GM18511 (cell line): ENCODE measurements around the gene TXNDC15.
"Not testable (repeated sequence)": the region's sequence is repeated elsewhere in the genome, so short reads cannot be mapped to it uniquely, and the experiment has no call there.

Experiments
- ATAC-seq: cut with Tn5 transposase; IDR thresholded peaks from one replicate; pipeline ENCODE4 v1.9.1; 2021; ENCODE audit warnings: mild to moderate bottlenecking, moderate library complexity; ENCODE audit not compliant: unreplicated experiment

TXNDC15 gene

DNA sequence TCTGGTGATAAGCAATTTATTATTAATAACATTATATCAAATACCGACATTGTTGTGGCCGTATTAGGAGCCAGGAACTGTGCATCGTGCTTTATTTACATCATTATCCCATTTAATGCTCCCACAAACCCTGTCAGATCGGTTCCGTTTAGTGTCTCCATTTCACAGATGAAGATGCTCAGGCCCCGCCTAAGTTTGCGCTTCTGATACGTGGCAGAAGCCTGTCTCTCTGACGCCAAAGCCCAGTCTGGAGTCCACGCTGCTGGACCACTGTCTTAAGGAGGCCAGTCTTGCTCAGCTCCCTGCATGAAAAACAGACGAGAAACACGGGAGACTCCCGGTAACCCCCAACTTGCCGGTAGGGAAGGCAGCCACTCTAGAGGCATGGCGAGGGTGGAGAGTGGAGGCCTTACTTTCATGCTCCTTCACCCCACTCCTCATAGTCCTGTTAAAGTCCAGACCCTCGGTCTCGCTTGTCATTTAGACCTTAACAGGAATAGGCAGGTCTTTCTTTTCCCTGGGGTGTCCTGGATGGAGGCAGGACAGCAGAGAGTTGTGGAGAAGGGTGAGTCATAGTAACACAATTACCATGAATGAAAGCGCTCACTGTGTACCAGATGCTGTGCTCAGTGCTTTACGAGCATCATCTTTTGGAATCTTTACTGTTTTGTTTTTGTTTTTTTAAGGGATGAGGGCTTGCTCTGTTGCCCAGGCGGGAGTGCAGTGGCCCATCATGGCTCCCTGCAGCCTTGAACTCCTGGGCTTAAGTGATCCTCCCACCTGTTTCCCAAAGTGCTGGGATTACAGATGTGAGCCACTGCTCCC, 872 bp downstream of the TXNDC15 start:
- peak; percentile 40 for ATAC-seq

DNA sequence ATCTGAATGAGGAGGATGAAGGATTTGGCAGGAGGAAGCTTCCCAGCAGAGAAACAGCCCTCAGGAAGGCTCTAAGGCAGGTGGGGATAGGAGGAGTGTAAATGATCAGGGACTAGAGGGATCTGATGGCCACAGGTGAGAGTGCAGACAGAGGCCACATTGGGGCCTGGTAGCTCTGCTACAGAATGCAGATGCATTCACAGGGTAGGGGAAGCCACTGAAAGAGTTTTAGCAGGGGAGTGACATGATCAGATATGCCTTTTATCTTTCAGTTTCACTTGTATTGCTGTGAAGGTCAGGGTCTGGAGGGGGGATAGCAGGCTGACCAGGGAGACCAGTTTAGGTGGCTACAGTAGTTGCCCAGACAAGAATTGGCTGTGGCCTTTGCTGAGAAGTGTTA, 3.0 kb downstream of the TXNDC15 start:
- peak; percentile 47 for ATAC-seq

DNA sequence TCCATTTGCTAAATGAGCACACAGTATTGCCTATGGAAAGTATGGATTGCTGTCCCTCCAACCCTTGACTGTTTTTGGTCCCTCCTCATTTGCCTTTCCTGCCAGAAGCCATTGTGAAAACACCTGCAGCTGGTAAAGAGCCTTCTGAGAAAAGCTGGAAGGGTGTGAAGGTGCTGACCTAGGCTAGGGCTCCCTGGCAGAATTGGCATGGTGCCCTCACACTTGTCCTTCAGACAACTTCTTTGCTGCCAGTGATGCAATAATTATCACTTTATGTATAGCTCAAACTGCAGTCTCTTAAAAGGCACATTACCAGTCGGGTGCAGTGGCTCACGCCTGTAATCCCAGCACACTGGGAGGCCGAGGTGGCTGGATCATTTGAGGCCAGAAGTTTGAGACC, 4.2 kb downstream of the TXNDC15 start:
- no peak for ATAC-seq

DNA sequence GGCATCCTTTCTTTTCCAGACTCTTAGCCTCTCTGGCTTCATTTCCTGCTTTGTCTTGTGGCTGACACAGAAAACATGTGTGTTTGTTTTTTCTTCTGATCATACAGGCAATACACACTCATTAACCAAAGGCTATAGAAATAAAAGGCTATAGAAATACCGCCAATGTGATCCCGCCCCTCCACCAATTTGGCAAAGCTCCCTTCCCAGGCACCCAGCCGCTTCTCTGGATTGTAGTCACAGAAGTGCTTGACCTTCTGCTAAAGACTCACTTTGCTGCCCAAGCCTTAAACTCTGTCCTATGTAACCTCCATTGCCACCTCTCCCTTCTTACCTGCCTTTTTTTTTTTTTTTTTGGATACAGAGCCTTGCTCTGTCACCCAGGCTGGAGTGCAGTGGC, 5.3 kb downstream of the TXNDC15 start:
- no peak for ATAC-seq

DNA sequence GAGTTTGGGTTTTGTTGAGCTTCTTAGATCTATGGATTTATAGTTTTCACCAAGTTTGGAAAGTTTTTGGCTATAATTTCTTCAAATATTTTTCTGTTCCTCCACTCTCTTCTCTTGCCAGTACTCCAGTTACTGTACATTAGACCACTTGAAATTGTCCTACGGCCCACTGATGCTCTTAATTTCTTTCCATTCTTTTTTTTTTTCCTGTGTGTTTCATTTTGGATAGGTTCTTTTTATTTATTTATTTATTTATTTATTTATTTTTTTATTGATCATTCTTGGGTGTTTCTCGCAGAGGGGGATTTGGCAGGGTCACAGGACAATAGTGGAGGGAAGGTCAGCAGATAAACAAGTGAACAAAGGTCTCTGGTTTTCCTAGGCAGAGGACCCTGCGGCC, 6.8 kb downstream of the TXNDC15 start:
- not testable (repeated sequence) for ATAC-seq

DNA sequence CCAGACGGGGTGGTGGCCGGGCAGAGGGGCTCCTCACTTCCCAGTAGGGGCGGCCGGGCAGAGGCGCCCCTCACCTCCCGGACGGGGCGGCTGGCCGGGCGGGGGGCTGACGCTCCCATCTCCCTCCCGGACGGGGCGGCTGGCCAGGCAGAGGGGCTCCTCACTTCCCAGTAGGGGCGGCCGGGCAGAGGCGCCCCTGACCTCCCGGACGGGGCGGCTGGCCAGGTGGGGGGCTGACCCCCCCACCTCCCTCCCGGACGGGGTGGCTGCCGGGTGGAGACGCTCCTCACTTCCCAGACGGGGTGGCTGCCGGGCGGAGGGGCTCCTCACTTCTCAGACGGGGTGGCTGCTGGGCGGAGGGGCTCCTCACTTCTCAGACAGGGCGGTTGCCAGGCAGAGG, 7.5 kb downstream of the TXNDC15 start:
- ATAC-seq: not testable (repeated sequence)

DNA sequence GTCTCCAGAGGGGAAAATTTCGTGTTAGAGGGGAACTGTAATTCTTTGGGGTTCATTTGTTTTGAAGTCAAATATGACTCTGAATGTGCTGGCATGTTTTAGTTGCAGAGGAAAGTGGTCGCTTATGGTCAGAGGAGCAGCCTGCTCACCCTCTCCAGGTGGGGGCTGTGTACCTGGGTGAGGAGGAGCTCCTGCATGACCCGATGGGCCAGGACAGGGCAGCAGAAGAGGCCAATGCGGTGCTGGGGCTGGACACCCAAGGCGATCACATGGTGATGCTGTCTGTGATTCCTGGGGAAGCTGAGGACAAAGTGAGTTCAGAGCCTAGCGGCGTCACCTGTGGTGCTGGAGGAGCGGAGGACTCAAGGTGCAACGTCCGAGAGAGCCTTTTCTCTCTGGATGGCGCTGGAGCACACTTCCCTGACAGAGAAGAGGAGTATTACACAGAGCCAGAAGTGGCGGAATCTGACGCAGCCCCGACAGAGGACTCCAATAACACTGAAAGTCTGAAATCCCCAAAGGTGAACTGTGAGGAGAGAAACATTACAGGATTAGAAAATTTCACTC, 13.5 kb downstream of the TXNDC15 start:
- no peak for ATAC-seq

DNA sequence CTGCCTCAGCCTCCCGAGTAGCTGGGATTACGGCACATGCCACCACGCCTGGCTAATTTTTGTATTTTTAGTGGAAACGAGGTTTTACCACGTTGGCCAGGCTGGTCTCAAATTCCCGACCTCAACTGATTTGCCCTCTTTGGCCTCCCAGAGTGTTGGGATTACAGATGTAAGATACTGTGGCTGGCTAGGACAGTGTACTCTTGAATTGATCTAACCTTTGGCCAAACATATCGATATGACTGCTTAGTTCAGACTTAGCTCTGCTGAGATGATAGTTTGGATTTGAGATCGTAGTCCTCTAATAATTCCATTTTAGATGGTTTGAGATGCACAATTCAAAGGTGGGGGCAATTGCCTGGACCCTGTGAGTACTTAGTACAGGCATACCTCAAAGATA, 15.2 kb downstream of the TXNDC15 start:
- no peak for ATAC-seq

DNA sequence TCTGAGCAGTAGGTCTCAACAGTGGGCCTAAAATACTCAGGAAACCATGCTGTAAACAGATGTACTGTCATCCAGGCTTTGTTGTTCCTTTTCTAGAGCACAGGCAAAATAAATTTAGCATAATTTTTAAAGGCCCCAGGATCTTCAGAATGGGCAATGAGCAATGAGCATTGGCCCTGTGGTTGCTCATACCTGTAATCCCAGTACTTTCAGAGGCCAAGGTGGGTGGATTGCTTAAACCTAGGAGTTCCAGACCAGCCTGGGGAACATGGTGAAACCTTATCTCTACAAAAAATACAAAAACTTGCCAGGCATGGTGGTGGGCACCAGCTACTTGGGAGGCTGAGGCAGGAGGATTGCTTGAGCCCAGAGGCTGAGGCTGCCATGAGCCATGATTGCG, 17.3 kb downstream of the TXNDC15 start:
- no peak for ATAC-seq

DNA sequence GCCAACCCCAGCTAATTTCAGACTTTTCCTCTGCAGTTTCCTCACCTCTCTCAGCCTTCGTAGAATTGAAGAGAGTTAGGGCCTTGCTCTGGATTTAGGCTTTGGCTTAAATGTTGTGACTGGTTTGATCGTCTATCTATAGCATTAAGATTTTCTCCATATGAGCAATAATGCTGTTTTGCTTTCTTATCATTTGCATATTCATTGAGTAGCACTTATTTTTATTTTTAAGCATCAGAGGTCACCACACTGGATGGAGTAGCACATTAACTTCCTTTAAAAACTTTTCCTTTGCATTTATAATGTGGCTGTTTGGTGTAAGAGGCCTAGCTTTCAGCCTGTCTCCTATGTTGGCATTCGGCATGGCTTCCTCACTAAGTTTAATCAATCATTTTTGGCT, 18.1 kb downstream of the TXNDC15 start:
- ATAC-seq: no peak

DNA sequence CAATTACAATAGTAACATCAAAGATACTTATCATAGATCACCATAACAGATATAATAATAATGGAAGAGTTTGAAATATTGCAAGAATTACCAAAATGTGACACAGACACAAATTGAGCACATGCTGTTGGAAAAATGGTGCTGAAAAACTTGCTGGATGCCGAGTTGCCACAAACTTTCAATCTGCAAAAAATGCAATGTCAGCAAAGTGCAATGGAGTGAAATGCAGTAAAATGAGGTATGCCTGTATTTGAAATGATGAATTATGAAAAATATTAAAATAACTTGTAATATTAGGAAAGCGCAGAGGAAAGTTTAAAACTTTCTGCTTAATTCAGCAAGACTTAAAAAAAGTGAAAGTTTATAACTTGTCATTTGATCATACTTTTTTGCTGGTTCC, 18.8 kb downstream of the TXNDC15 start:
- ATAC-seq: no peak

DNA sequence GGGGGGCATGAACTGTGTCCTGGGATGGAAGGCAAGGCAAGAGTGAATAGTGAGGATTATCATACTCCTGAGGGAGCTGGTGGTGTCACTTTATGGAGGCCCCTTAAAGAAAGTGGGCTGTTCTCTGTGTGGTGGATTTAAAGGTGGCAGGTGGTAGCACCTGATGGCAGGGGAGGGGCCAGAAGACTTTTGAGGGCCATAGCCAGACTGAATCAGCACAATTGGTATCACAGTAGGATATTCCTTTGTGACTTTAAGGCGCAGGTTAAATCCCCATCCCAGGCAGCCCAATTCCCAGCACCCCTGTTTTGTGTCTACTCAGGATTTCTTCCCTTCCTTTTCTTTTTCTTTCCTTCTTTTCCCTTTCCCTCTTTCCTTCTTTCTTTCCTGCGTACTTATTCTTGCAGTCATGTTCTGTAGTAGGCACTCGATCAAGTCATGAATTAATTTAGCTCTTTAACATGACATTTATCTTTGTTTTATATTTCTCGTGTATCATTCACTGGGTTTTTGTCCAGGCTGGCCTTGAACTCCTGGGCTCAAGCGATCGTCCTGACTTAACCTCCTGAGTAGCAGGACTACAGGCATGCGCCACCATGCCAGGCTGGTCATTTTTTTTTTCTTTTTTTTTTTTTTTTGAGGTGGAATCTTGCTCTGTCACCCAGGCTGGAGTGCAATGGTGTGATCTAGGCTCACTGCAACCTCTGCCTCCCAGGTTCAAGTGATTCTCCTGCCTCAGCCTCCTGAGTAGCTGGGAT, 19.8 kb downstream of the TXNDC15 start:
- ATAC-seq: no peak

DNA sequence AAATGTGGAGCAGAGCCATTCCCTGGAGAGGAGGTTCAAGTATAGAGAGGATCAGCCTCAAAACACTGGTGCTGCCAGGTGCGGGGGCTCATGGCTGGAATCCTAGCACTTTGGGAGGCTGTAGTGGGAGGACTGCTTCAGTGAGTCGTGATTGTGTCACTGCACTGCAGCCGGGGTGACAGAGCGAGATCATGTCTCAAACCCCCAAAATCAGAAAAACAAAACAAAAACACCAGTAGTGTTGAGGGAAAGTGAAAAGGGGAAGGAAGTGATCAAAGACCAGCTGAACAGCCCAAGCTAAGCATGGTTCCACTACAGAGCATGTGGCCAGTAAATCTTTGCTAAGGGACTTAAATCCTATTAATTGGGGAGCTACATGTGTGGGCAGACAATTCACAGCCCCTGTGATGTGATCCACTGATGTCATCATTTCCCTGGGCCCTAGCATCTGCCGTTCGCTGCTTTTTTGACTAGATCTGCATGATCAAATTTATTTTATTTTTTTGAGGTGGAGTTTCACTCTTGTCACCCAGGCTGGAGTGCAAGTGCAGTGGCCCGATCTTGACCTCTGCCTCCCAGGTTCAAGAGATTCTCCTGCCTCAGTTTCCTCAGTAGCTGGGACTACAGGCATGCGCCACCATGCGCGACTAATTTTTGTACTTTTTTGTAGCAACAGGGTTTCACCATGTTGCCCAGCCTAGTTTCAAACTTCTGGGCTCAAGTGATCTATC, 28.1 kb downstream of the TXNDC15 start:
- ATAC-seq: peak; percentile 24

DNA sequence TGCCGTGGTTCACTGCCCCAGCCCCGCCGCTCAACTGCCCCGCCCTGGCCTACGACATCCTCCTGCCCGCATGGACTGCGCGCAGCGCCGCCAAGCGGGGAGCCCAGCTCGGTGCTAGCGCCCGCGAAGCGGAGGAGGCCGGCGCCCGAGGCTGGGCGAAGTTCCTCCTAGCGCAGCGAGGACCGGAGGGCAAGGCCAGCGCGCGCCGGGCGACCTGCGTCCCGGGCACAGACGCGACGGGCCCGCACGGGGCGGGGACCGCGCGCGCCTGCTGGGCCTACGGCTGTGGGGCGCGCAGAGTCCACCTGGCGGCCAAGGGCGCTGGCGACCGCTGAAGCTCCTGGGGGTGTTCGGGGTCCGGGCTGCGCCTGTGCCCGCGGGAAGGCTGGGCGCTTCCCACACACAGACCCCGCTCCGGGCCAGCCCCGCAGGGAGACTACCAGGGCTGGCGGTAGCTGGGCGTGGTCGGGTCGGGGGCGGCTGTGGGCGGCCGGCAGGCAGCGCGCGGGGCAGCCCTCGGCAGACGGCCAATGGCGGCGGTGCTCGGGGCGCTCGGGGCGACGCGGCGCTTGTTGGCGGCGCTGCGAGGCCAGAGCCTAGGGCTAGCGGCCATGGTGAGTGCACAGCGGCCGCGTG, 30.6 kb downstream of the TXNDC15 start, which contains the start of gene PCBD2:
PCBD2 (plus strand) TSS at position 522 of the 636 bp plus-strand sequence; CDS start at position 531, 9 bp downstream.
- peak; percentile 83 for ATAC-seq

DNA sequence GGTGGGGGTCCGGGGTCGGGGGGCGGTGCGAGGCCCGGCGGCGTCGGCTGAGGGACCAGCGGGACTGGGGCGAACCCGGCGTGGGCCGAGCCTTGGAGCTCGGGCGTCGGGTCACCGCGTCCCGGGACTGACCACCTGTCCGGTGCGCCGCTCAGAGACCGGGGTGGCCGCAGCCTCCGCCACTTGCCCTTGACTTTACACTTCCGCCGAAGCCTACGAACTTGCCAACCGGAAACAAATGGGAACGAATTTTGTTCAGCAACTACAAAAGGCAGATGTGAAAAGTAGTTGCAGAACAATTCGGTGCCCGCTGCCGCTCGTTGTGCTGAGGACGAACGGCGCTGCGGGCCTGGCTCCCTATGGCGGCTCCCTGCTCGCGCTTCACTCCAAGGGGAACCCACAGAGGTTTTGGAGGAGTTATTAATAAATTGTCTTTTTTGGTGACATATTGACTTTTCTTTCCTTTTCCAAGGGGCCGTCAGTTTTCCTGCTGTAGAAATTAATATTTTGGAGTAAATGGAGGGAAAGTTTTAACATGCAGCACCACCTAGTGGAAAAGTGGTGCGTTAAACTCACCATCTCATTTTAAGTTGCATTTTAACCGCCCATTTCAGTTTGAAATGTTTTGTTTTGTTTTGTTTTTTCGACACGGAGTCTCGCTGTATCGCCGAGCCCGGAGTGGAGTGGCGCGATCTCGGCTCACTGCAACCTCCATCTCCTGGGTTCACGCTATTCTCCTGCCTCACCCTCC, 31.2 kb downstream of the TXNDC15 start:
- peak; percentile 30 for ATAC-seq

DNA sequence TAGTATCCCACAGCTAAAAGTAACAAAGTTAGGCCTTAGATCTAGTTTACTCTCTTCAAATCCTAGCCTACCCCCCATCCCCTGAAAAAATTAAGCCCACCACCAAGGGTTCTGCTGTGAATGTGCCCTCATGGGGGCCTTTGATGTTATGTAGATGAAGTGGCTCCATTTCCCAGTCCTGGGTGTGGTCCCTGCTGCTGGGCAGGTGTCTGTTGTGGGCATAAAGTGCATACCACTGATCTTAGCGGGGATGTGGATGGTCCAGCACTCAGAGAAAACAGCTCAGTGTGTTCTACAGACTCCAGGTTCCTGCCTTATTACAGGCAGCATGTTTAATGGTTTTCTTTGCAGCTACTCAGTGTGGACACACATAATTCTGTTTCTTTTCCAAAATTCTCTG, 32.6 kb downstream of the TXNDC15 start:
- ATAC-seq: no peak

DNA sequence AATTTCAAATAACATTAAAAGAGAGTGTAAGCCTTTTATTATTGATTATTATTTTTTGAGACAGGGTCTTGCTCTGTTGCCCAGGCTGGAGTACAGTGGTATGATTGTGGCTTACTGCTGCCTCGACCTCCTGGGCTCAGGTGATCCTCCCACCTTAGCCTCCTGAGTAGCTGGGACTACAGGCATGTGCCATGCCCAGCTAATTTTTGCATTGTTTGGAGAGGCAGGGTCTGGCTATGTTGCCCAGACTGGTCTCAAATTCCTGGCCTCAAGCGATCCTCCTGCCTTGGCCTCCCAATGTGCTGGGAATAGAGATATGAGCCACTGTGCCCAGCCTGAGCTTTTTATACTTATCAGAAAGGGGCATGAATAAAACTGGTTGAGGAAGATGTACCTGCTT, 36.6 kb downstream of the TXNDC15 start:
- ATAC-seq: not testable (repeated sequence)

DNA sequence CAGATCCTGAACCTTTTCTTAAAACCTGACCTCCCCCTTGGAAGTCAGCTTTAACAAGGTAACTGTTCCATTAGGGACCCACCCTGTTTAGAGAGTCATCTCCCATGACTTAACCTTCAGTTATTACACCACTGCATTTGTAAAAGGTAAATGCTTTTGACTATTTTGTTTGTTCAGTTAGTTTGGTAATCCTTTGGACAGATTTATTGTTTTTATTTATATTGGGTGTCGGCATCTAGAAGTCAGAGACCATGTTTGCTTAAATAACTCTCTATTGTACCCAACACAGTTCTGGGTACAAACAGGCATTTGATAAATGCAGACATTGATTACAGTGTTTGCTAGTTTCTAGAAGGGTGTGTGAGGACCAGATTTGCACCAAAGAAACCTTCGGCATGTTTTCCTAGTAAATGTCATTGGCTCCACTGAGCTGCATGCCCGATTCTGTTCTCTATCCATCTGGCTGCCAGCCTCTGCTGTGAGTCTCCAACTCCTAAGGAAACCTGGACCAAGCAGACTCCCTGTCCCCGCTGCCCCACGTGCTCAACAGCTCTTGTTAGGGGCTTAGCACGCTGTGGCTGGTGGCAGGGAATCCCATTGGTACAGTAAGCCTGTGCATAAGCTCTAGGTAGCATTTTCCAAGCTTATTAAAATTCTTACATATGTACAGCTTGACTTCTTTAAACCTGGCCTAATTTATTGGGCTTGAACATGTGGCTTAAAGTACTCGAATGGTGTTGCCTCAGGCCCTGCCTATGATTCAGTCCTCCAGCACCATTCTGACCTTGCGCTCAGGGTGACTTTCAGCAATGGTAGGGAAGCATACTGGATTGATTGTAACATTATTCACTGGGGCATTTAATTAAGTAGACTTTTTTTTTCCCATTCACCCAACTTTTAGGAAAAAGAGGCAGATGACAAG, 37.4 kb downstream of the TXNDC15 start:
- no peak for ATAC-seq

DNA sequence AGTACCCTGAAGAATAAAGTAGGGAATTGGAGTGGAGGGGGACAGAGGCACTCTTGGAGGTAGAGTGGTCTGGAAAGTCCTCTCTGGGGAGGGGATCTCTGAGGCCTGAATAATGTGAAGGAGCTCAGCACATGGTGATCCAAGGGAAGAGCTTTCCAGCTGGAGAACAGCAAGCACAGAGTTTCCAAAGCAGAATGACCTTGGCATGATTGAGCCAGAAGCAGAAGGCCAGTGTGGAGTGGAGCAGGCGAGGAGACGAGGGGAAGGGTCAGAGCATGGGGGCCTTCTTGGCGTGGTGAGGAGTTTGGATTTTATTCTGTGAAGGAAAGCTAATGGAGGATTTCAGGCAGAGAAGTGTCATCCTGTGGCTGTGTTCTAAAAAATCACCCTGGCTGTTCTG, 39.1 kb downstream of the TXNDC15 start:
- ATAC-seq: no peak
